Heart left ventricle (tissue), 16 donors: ENCODE measurements around the gene AKAP17A. TPM values are rescaled to one million over a fixed set of nuclear protein-coding genes. Genes with fewer than 3 reads are reported as not detected.

Experiments used
- ATAC-seq, 4 donors: fragments of 200-7000 bp; cut with Tn5 transposase; one replicate each; pipeline ENCODE4 v1.9.1; 2020 to 2022; ENCODE audit warnings: moderate library complexity in 4 of 4, mild to moderate bottlenecking in 3 of 4, moderate number of reproducible peaks in 1 of 4
- DNase-seq, 5 donors: peaks; one replicate each; pipeline ENCODE4 v3.0.0-alpha.2; 2020
- H3K27ac ChIP-seq, 12 donors: fragments of 200-600 bp; sonication (generic) in 4 of 12; one replicate each; pipeline versions ENCODE4 v1.5.0 to v1.8.0; 2016 to 2022; ENCODE audit warnings: mild to moderate bottlenecking in 2 of 12
- H3K27me3 ChIP-seq, 9 donors: fragments of 200-600 bp; sonication (generic) in 2 of 9; one replicate each; pipeline versions ENCODE4 v1.5.1 to v1.8.0; 2016 to 2022; ENCODE audit warnings: mild to moderate bottlenecking in 3 of 9
- H3K36me3 ChIP-seq, 9 donors: fragments of 200-600 bp; sonication (generic) in 2 of 9; one replicate each; pipeline versions ENCODE4 v1.5.0 to v1.8.0; 2018 to 2022; ENCODE audit warnings: mild to moderate bottlenecking in 2 of 9
- H3K4me1 ChIP-seq, 12 donors: fragments of 200-600 bp; sonication (generic) in 4 of 12; one replicate each; pipeline versions ENCODE4 v1.5.0 to v1.8.0; 2016 to 2022; ENCODE audit warnings: mild to moderate bottlenecking in 3 of 12
- H3K4me3 ChIP-seq, 12 donors: fragments of 200-600 bp; sonication (generic) in 4 of 12; one replicate each; pipeline versions ENCODE4 v1.5.0 to v1.8.0; 2017 to 2022; ENCODE audit warnings: mild to moderate bottlenecking in 9 of 12, moderate library complexity in 4 of 12
- H3K9me3 ChIP-seq, 12 donors: fragments of 200-600 bp; sonication (generic) in 4 of 12; one replicate each; pipeline versions ENCODE4 v1.5.0 to v1.8.0; 2016 to 2022; ENCODE audit warnings: mild to moderate bottlenecking in 1 of 12
- POLR2A ChIP-seq, 2 donors: fragments of 450-650 bp; IDR thresholded peaks; one replicate each; pipeline ENCODE4 v1.6.1; 2017; ENCODE audit warnings: antibody characterized with exemption in 2 of 2, mild to moderate bottlenecking in 2 of 2, moderate library complexity in 2 of 2
- WGBS, 4 donors: extraction: QIAGEN DNeasy Blood & Tissue Kit in 2 of 4; methylation state at CpG; one replicate each; pipeline versions ENCODE4 v1.1.5 to v1.1.7; 2013 to 2018; 5-methylcytosine and 5-hydroxymethylcytosine counted together
- intact Hi-C, 10 donors: fragments of 100-400 bp; cut with DNase I; formaldehyde crosslinking; loops; one replicate each; pipeline versions ENCODE4 v1.11.1 to v1.14.2; 2022
- polyA plus RNA-seq, 2 donors: library from polyadenylated mRNA; stranded (reverse); fragments of 200-250 nt; gene quantifications; one replicate each; pipeline ENCODE4 v1.2.3, GENCODE V29; 2013
- total RNA-seq, 9 donors: library from RNA; depleted of rRNA in 2 of 9; stranded (reverse); fragments of >200 nt in 2 of 9; fragmentation: NEBNext Ultra II Directional in 3 of 9; extraction: Animal tissue kit (Norgen Biotek cat#: 25700) in 3 of 9; gene quantifications; one replicate each; pipeline versions ENCODE4 v1.1.0 to v1.2.4, GENCODE V29; 2016 to 2023
- TF ChIP-seq, protein P1 (sequence below), 12 donors: fragments of 200-600 bp; sonication (generic) in 4 of 12; IDR thresholded peaks; one replicate each; pipeline versions ENCODE4 v1.5.0 to v1.8.0; 2018 to 2022; ENCODE audit warnings: antibody characterized with exemption in 12 of 12, mild to moderate bottlenecking in 5 of 12
- donor health status: ischemic (EF 13 %, LVEDD 7.1; RV severe dilation, severe dysfunction).
- donor health status: healthy with polysubstance abuse.
- donor health status: DM: no; HTN: yes; CAD: no.
- donor health status: DM: no; HTN: no; CAD: no.
- donor health status: ischemic (EF 25% LVEDD 6.9; RV normal size, moderate dysfunction).
- donor health status: ischemic (EF 25% LVEDD 5.7; RV mildly dilated, moderate dysfunction).
- donor health status: healthy.
- donor health status: DM: yes; HTN: yes; CAD: no.
- donor health status: ischemic (EF 35%, LVEDD 5.7; RV mildly dilated, moderate dysfunction).
- donor health status: nonischemic (EF 11% LVEDD 7.7; RV severe dilation, severe dysfunction).
- donor health status: DM: yes; HTN: yes; CAD: no.
- donor health status: PGD.
- donor health status: ischemic (EF 29% LVEDD 5.4; RV normal size, mild dysfunction).
- donor health status: nonischemic (EF 23%, LVEDD 6.1; RV moderate dilation, normal function).

AKAP17A gene
- total and polyA plus RNA-seq, 11 donors, result 12.5 to 20.4 (median 16.1) TPM

DNA sequence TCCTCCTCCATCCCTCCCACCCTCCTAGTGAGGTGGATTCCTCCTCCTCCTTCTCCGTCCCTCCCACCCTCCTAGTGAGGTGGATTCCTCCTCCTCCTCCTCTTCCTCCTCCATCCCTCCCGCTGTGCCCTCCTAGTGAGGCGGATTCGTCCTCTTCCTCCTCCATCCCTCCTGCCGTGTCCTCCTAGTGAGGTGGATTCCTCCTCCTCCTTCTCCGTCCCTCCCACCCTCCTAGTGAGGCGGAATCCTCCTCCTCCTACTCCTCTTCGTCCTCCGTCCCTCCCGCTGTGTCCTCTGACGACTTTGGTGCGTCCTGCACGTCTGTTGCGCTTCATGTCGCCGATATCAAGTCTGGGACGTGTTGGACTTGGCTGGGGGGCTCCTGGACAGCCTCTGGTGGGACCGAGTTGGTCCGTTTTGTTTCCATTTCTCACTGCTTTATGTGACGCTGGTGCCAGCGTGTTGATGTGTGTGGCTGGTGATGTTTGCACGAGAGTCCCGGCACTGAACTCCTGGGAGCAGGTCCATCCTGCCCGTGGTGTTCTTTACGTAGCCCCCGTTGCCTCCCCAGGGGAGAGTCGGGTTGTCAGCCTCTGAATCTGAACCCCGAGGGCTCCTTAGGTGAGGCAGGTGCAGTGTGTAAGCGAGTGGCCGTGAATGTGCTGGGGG lies 5.4 kb downstream of the AKAP17A start:
- peaks cover 11 to 82% (median 81%) of the 10 kb centered on the region in 9 donors for H3K36me3 ChIP-seq
- intact Hi-C loops, result no loop called here
- no peaks in the 10 kb centered on the region for H3K27me3 ChIP-seq
- 77 to 84% (median 81%) methylated on average over 17 to 30 of the region's 30 CpGs for WGBS, 4 donors
- H3K9me3 ChIP-seq, result no peaks in the 10 kb centered on the region
- TF ChIP-seq, protein P1, sequence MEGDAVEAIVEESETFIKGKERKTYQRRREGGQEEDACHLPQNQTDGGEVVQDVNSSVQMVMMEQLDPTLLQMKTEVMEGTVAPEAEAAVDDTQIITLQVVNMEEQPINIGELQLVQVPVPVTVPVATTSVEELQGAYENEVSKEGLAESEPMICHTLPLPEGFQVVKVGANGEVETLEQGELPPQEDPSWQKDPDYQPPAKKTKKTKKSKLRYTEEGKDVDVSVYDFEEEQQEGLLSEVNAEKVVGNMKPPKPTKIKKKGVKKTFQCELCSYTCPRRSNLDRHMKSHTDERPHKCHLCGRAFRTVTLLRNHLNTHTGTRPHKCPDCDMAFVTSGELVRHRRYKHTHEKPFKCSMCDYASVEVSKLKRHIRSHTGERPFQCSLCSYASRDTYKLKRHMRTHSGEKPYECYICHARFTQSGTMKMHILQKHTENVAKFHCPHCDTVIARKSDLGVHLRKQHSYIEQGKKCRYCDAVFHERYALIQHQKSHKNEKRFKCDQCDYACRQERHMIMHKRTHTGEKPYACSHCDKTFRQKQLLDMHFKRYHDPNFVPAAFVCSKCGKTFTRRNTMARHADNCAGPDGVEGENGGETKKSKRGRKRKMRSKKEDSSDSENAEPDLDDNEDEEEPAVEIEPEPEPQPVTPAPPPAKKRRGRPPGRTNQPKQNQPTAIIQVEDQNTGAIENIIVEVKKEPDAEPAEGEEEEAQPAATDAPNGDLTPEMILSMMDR (IDR thresholded peaks at IDR 0.05), result no peak
- TF ChIP-seq POLR2A (IDR thresholded peaks at IDR 0.05), result no peak
- peaks cover 0 to 27% (median 15%) of the 10 kb centered on the region in 12 donors for H3K4me1 ChIP-seq
- ATAC-seq (no peak), DNase-seq (no peak)
- no peak overlapping the region for H3K4me3 ChIP-seq
- H3K27ac ChIP-seq, result no peak overlapping the region

DNA sequence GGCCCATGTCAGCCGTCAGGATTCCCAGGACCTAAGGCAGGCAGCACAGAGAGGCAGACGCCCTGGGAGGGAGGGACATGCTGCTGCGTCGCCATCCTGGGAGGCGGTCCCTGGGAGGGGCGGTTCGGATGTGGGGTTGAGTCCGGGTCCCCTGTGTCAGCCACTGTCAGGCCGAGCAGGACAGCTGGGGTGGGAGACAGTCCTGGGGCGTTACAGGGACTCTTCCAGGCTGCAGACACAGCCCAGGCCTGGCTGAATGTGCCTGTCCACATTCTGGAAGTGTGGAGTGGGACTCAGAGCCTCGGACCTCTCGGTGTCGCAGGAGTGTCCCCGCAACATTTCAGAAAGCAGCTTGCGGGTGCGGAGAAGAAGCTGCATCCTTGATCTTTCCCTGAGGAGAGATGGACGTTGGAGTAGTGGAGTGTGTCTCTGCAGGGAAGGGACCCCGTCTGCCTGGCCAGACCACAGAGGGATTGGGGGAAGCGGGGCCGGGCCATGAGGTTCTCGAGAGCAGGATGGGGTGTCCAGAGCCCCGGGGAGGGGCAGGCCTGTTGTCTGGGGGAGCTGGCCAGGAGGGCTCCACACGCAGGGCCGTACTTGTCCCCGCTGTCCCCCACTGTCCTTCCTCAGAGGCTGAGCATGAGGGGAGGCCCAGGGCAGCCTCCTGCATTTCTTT lies 6.1 kb downstream of the AKAP17A start:
- WGBS, 4 donors, result 86 to 95% (median 89%) methylated on average over 17 to 25 of the region's 25 CpGs
- ATAC-seq, result peak in 1 of 4 donors; percentile 9
- Histone ChIP-seq H3K4me1 (peaks cover 0 to 23% (median 15%) of the 10 kb centered on the region in 12 donors), H3K27me3 (no peaks in the 10 kb centered on the region), H3K27ac (no peak overlapping the region), H3K36me3 (peaks cover 16 to 89% (median 88%) of the 10 kb centered on the region in 9 donors), H3K4me3 (no peak overlapping the region), H3K9me3 (peaks cover 0 to 5% (median 0%) of the 10 kb centered on the region in 12 donors)
- TF ChIP-seq, protein P1 (IDR thresholded peaks at IDR 0.05), result no peak
- no peak for TF ChIP-seq POLR2A (IDR thresholded peaks at IDR 0.05)
- no peak for DNase-seq
- intact Hi-C loops, result no loop called here

DNA sequence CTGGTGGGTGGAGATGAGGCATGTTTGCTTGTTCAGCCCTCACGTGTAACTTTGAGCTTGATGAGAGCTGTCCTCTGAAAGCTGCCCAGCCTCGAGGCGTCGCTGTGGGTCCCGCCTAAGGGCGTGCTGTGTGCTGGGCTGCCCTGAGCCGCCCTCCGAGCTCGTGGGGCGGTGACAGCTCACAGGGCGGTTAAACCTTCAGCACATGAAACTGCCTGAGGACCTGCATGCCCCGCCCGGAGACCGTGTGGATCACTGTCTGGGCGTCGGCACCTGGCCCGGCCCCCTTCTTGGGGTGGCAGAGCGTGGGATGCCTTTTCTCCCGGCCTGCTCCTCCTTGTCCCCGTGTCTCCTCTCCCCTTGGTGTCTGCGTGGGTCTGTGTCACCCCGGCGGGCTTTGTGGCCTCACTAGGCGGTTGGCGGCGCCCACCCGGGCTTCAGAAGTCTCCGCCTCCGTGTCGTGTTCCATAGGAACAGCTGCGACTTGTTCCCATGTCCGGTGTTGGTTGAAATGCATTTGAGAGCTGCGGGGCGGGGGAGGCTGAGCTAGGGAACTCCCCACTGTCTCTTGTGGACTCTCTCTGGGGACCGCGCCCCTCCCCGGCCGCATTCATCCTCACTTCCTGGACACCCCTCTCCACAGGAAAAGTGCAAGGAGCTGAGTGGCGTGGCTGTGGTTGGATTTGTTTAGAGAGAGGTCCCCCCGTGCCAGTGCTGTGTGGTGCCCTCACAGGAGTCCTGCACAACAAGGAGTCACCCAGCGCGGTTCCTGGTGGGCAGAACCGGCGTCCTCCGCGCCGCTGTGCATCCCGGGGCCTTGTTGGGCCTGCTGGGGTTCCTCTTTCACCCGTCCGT lies 6.8 kb downstream of the AKAP17A start:
- intact Hi-C loops, result no loop called here
- H3K27ac ChIP-seq, result no peak overlapping the region
- H3K36me3 ChIP-seq, result peaks cover 16 to 96% (median 94%) of the 10 kb centered on the region in 9 donors
- ATAC-seq (peak in 2 of 4 donors; percentile 15 to 34), DNase-seq (no peak)
- no peak for TF ChIP-seq POLR2A (IDR thresholded peaks at IDR 0.05)
- TF ChIP-seq, protein P1 (IDR thresholded peaks at IDR 0.05), result no peak
- H3K4me1 ChIP-seq, result peaks cover 0 to 15% (median 11%) of the 10 kb centered on the region in 12 donors
- H3K4me3 ChIP-seq, result peak overlapping the region in 1 of 12 donors; percentile 5
- WGBS, 4 donors, result 76 to 89% (median 84%) methylated on average over 14 to 50 of the region's 50 CpGs
- H3K27me3 ChIP-seq, result no peaks in the 10 kb centered on the region
- peaks cover 0 to 6% (median 0%) of the 10 kb centered on the region in 12 donors for H3K9me3 ChIP-seq
